WTC11 (cell line): ENCODE data around the gene VPREB3.

Experiments
- ATF1 ChIP-seq: sonication (generic); formaldehyde crosslinking; IDR thresholded peaks from 2 replicates; pipeline ENCODE4 v1.8.1; 2023; ENCODE audit warnings: mild to moderate bottlenecking, moderate library complexity, missing genetic modification reagents
- CREB1 ChIP-seq: sonication (generic); formaldehyde crosslinking; IDR thresholded peaks from 2 replicates; pipeline ENCODE4 v1.8.0; 2023; ENCODE audit warnings: mild to moderate bottlenecking, missing genetic modification reagents
- CTCF ChIP-seq: fragments of 200-600 bp; IDR thresholded peaks from 2 replicates; pipeline ENCODE4 v1.8.0; 2022; ENCODE audit warnings: antibody characterized with exemption
- E2F4 ChIP-seq: sonication (generic); formaldehyde crosslinking; IDR thresholded peaks from 2 replicates; pipeline ENCODE4 v1.8.1; 2022; ENCODE audit warnings: low read depth, mild to moderate bottlenecking, moderate library complexity, missing genetic modification reagents, borderline replicate concordance
- FOXJ3 ChIP-seq: sonication (generic); formaldehyde crosslinking; IDR thresholded peaks from 2 replicates; pipeline ENCODE4 v1.9.0; 2021; ENCODE audit warnings: missing genetic modification reagents, mild to moderate bottlenecking, borderline replicate concordance
- IRF1 ChIP-seq: sonication (generic); formaldehyde crosslinking; IDR thresholded peaks from 2 replicates; pipeline ENCODE4 v1.8.0; 2023; ENCODE audit warnings: missing genetic modification reagents
- JUN ChIP-seq: sonication (generic); formaldehyde crosslinking; IDR thresholded peaks from 2 replicates; pipeline ENCODE4 v1.8.0; 2023; ENCODE audit warnings: mild to moderate bottlenecking, missing genetic modification reagents
- MYBL2 ChIP-seq: sonication (generic); formaldehyde crosslinking; IDR thresholded peaks from 2 replicates; pipeline ENCODE4 v1.8.1; 2023; ENCODE audit warnings: mild to moderate bottlenecking, moderate library complexity, missing genetic modification reagents
- NR2C2 ChIP-seq: sonication (generic); formaldehyde crosslinking; IDR thresholded peaks from 2 replicates; pipeline ENCODE4 v1.8.0; 2022; ENCODE audit warnings: mild to moderate bottlenecking, missing genetic modification reagents
- RORB ChIP-seq: fragments of 250-450 bp; sonication (Bioruptor Pico); IDR thresholded peaks from 2 replicates; pipeline ENCODE4 v1.9.0; 2021; ENCODE audit warnings: mild to moderate bottlenecking
- TF ChIP-seq, protein P1 (sequence below): sonication (generic); formaldehyde crosslinking; IDR thresholded peaks from 2 replicates; pipeline ENCODE4 v1.8.1; 2023; ENCODE audit warnings: mild to moderate bottlenecking, missing genetic modification reagents, moderate library complexity
- TF ChIP-seq, protein P2 (sequence below): sonication (generic); formaldehyde crosslinking; conservative IDR thresholded peaks from 2 replicates; pipeline ENCODE4 v1.8.1; 2022; ENCODE audit warnings: mild to moderate bottlenecking, missing genetic modification reagents
- TF ChIP-seq, protein P3 (sequence below): sonication (generic); formaldehyde crosslinking; IDR thresholded peaks from 2 replicates; pipeline ENCODE4 v1.8.0; 2022; ENCODE audit warnings: mild to moderate bottlenecking, missing genetic modification reagents

- no peak for TF ChIP-seq CTCF
- no peak for TF ChIP-seq CREB1 (CRISPR knock-in tag)
- TF ChIP-seq, protein P1, sequence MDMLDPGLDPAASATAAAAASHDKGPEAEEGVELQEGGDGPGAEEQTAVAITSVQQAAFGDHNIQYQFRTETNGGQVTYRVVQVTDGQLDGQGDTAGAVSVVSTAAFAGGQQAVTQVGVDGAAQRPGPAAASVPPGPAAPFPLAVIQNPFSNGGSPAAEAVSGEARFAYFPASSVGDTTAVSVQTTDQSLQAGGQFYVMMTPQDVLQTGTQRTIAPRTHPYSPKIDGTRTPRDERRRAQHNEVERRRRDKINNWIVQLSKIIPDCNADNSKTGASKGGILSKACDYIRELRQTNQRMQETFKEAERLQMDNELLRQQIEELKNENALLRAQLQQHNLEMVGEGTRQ: no peak
- TF ChIP-seq E2F4 (CRISPR knock-in tag): no peak
- TF ChIP-seq, protein P2, sequence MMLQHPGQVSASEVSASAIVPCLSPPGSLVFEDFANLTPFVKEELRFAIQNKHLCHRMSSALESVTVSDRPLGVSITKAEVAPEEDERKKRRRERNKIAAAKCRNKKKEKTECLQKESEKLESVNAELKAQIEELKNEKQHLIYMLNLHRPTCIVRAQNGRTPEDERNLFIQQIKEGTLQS: no peak
- no peak for TF ChIP-seq RORB (CRISPR knock-in tag)
- TF ChIP-seq FOXJ3 (CRISPR knock-in tag): no peak
- no peak for TF ChIP-seq ATF1 (CRISPR knock-in tag)
- no peak for TF ChIP-seq NR2C2 (CRISPR knock-in tag)
- TF ChIP-seq MYBL2 (CRISPR knock-in tag): no peak
- TF ChIP-seq IRF1 (CRISPR knock-in tag): no peak
- TF ChIP-seq, protein P3, sequence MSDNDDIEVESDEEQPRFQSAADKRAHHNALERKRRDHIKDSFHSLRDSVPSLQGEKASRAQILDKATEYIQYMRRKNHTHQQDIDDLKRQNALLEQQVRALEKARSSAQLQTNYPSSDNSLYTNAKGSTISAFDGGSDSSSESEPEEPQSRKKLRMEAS: no peak
- no peak for TF ChIP-seq JUN (CRISPR knock-in tag)
Measured at GRCh38 chr22:23767303-23767672, 13.1 kb upstream of the VPREB3 start.
